Measurements from ENCODE around the gene KRTAP4-1.

DNA sequence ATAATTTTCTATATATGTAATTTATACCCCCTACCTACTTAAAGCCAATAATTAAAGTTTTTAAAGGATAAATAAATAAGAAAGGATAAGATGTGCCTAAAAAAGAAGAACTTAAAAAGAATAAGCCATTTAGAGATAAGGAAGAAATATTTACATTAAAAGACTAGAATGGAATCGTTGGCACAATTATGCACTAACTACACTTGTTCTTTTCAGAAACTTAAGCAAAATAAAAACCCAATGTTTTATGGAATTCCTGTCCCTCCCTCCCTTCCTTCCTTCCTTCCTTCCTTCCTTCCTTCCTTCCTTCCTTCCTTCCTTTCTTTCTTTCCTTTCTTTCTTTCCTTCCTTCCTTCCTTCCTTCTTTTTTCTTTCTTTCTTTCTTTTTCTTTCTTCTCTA lies 39.9 kb downstream of the KRTAP4-1 start:
- TF ChIP-seq POLR2A (IDR thresholded peaks at IDR 0.05): no peak
- TF ChIP-seq, protein P1, sequence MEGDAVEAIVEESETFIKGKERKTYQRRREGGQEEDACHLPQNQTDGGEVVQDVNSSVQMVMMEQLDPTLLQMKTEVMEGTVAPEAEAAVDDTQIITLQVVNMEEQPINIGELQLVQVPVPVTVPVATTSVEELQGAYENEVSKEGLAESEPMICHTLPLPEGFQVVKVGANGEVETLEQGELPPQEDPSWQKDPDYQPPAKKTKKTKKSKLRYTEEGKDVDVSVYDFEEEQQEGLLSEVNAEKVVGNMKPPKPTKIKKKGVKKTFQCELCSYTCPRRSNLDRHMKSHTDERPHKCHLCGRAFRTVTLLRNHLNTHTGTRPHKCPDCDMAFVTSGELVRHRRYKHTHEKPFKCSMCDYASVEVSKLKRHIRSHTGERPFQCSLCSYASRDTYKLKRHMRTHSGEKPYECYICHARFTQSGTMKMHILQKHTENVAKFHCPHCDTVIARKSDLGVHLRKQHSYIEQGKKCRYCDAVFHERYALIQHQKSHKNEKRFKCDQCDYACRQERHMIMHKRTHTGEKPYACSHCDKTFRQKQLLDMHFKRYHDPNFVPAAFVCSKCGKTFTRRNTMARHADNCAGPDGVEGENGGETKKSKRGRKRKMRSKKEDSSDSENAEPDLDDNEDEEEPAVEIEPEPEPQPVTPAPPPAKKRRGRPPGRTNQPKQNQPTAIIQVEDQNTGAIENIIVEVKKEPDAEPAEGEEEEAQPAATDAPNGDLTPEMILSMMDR (IDR thresholded peaks at IDR 0.05): no peak

All from heart left ventricle (tissue), 13 donors.